Measurements from ENCODE around the gene ASCC3.
"Not testable (repeated sequence)": the region's sequence is repeated elsewhere in the genome, so short reads cannot be mapped to it uniquely, and the experiment has no call there.

The ASCC3 gene

GRCh38 chr6:100803264-100804045 lies 77.7 kb downstream of the ASCC3 start:
- no peak for DNase-seq

GRCh38 chr6:100801036-100801435 lies 80.1 kb downstream of the ASCC3 start:
- no peak for DNase-seq

GRCh38 chr6:100796049-100796823 lies 84.9 kb downstream of the ASCC3 start:
- no peak for DNase-seq

- no peak for DNase-seq
These were observed 91.0 kb downstream of the ASCC3 start for GRCh38 chr6:100790084-100790483.

GRCh38 chr6:100785982-100786381 lies 95.1 kb downstream of the ASCC3 start:
- no peak for DNase-seq

- DNase-seq: no peak
These were observed 100.5 kb downstream of the ASCC3 start for GRCh38 chr6:100780648-100781047.

- DNase-seq: no peak
These were observed 105.5 kb downstream of the ASCC3 start for GRCh38 chr6:100775667-100776066.

GRCh38 chr6:100774681-100775080 lies 106.4 kb downstream of the ASCC3 start:
- no peak for DNase-seq

- no peak for DNase-seq
These were observed 112.2 kb downstream of the ASCC3 start for GRCh38 chr6:100768816-100769351.

GRCh38 chr6:100763617-100764241 lies 117.4 kb downstream of the ASCC3 start:
- no peak for DNase-seq

GRCh38 chr6:100761841-100762240 lies 119.3 kb downstream of the ASCC3 start:
- no peak for DNase-seq

- DNase-seq: not testable (repeated sequence)
These were observed 122.7 kb downstream of the ASCC3 start for GRCh38 chr6:100758386-100758785.

- DNase-seq: no peak
These were observed 127.7 kb downstream of the ASCC3 start for GRCh38 chr6:100753421-100753820.

- no peak for DNase-seq
These were observed 129.5 kb downstream of the ASCC3 start for GRCh38 chr6:100751590-100751989.

- no peak for DNase-seq
These were observed 135.6 kb downstream of the ASCC3 start for GRCh38 chr6:100745419-100746041.

GRCh38 chr6:100740439-100740838 lies 140.7 kb downstream of the ASCC3 start:
- no peak for DNase-seq

GRCh38 chr6:100737720-100738119 lies 143.4 kb downstream of the ASCC3 start:
- DNase-seq: not testable (repeated sequence)

- no peak for DNase-seq
These were observed 149.7 kb downstream of the ASCC3 start for GRCh38 chr6:100731411-100731810.

- no peak for DNase-seq
These were observed 150.8 kb downstream of the ASCC3 start for GRCh38 chr6:100730001-100730980.

- no peak for DNase-seq
These were observed 154.5 kb downstream of the ASCC3 start for GRCh38 chr6:100726666-100727065.

- no peak for DNase-seq
These were observed 156.4 kb downstream of the ASCC3 start for GRCh38 chr6:100724696-100725095.

GRCh38 chr6:100724222-100724621 lies 156.9 kb downstream of the ASCC3 start:
- DNase-seq: no peak
